ENCODE measurements around the gene ANXA6. TPM values are rescaled to one million over a fixed set of nuclear protein-coding genes. Genes with fewer than 3 reads are reported as not detected.
A peak's percentile ranks its signal among the peaks of the same experiment; 100 is the strongest.

Gene ANXA6
- total RNA-seq, 1 donor from 2014 or later = 224 TPM

DNA sequence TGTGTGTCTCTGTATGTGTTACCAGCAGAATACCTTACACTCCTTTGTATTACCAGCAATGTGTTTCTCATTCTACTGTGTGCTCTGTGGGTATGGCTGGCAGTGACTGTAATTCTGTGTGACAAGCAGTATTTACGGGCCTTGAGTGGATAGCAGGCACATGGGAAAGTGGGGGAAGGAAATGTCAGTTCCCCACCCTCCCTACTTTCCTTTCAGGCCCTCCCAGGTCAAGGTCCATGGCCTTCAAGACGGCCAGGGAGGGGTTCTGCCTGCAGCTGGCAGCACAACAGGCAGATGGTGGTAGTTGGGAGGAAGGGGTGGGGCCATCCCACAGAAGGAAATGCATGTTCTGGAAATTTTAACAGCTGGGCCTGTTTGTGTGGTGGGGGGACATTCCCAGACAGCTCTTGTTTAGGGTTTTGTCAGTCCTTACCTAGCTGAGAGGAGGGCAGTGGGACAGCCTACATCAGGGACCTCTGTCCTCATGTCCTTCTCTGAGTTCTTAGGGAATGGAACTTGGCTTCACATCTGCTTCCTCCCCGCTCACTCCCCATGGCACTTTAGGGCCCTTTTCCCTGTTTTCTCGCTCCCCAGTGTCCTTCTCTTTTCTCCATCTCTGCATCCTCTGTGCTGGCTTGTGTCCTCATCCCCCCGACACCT lies 62.1 kb downstream of the ANXA6 start:
- TF ChIP-seq, protein P1, sequence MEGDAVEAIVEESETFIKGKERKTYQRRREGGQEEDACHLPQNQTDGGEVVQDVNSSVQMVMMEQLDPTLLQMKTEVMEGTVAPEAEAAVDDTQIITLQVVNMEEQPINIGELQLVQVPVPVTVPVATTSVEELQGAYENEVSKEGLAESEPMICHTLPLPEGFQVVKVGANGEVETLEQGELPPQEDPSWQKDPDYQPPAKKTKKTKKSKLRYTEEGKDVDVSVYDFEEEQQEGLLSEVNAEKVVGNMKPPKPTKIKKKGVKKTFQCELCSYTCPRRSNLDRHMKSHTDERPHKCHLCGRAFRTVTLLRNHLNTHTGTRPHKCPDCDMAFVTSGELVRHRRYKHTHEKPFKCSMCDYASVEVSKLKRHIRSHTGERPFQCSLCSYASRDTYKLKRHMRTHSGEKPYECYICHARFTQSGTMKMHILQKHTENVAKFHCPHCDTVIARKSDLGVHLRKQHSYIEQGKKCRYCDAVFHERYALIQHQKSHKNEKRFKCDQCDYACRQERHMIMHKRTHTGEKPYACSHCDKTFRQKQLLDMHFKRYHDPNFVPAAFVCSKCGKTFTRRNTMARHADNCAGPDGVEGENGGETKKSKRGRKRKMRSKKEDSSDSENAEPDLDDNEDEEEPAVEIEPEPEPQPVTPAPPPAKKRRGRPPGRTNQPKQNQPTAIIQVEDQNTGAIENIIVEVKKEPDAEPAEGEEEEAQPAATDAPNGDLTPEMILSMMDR (IDR thresholded peaks at IDR 0.05; ENCODE audit: unreplicated experiment) = no peak
- peak overlapping the region; percentile 16 for H3K27ac Mint-ChIP-seq (ENCODE audit: unreplicated experiment)
- H3K27me3 Mint-ChIP-seq (ENCODE audit: unreplicated experiment) = peaks cover 24% of the 10 kb centered on the region
- peaks cover 10% of the 10 kb centered on the region for H3K36me3 Mint-ChIP-seq (ENCODE audit: low read depth, unreplicated experiment)
- H3K9me3 Mint-ChIP-seq (ENCODE audit: unreplicated experiment) = no peaks in the 10 kb centered on the region
- H3K4me1 Mint-ChIP-seq (ENCODE audit: unreplicated experiment) = peaks cover 67% of the 10 kb centered on the region
- DNase-seq (ENCODE audit: low spot score) = no peak
- peak overlapping the region; percentile 29 for H3K4me3 Mint-ChIP-seq (ENCODE audit: unreplicated experiment)

GRCh38 chr5:151094852-151095245 lies 62.7 kb downstream of the ANXA6 start:
- H3K36me3 Mint-ChIP-seq (ENCODE audit: low read depth, unreplicated experiment) = peaks cover 9% of the 10 kb centered on the region
- H3K27me3 Mint-ChIP-seq (ENCODE audit: unreplicated experiment) = peaks cover 24% of the 10 kb centered on the region
- no peak overlapping the region for H3K4me3 Mint-ChIP-seq (ENCODE audit: unreplicated experiment)
- DNase-seq (ENCODE audit: low spot score) = no peak
- H3K4me1 Mint-ChIP-seq (ENCODE audit: unreplicated experiment) = peaks cover 62% of the 10 kb centered on the region
- H3K27ac Mint-ChIP-seq (ENCODE audit: unreplicated experiment) = peak overlapping the region; percentile 57
- no peaks in the 10 kb centered on the region for H3K9me3 Mint-ChIP-seq (ENCODE audit: unreplicated experiment)
- TF ChIP-seq, protein P1 (IDR thresholded peaks at IDR 0.05; ENCODE audit: unreplicated experiment) = no peak

- Mint-ChIP-seq H3K4me1 (ENCODE audit: unreplicated experiment) (peaks cover 64% of the 10 kb centered on the region), H3K27me3 (ENCODE audit: unreplicated experiment) (peaks cover 24% of the 10 kb centered on the region), H3K9me3 (ENCODE audit: unreplicated experiment) (no peaks in the 10 kb centered on the region), H3K4me3 (ENCODE audit: unreplicated experiment) (no peak overlapping the region), H3K36me3 (ENCODE audit: low read depth, unreplicated experiment) (peaks cover 5% of the 10 kb centered on the region), H3K27ac (ENCODE audit: unreplicated experiment) (peak overlapping the region; percentile 93)
- TF ChIP-seq, protein P1 (IDR thresholded peaks at IDR 0.05; ENCODE audit: unreplicated experiment) = no peak
- DNase-seq (ENCODE audit: low spot score) = no peak
These were observed 63.3 kb downstream of the ANXA6 start for GRCh38 chr5:151094030-151094851.

- Mint-ChIP-seq H3K4me3 (ENCODE audit: unreplicated experiment) (peak overlapping the region; percentile 43), H3K9me3 (ENCODE audit: unreplicated experiment) (no peaks in the 10 kb centered on the region), H3K36me3 (ENCODE audit: low read depth, unreplicated experiment) (no peaks in the 10 kb centered on the region), H3K27me3 (ENCODE audit: unreplicated experiment) (peaks cover 21% of the 10 kb centered on the region), H3K27ac (ENCODE audit: unreplicated experiment) (peak overlapping the region; percentile 93), H3K4me1 (ENCODE audit: unreplicated experiment) (peaks cover 64% of the 10 kb centered on the region)
- no peak for DNase-seq (ENCODE audit: low spot score)
- TF ChIP-seq, protein P1 (IDR thresholded peaks at IDR 0.05; ENCODE audit: unreplicated experiment) = no peak
These were observed 64.1 kb downstream of the ANXA6 start for GRCh38 chr5:151093476-151093889.

GRCh38 chr5:151092762-151093161 lies 64.8 kb downstream of the ANXA6 start:
- peaks cover 63% of the 10 kb centered on the region for H3K4me1 Mint-ChIP-seq (ENCODE audit: unreplicated experiment)
- H3K36me3 Mint-ChIP-seq (ENCODE audit: low read depth, unreplicated experiment) = no peaks in the 10 kb centered on the region
- H3K4me3 Mint-ChIP-seq (ENCODE audit: unreplicated experiment) = no peak overlapping the region
- no peaks in the 10 kb centered on the region for H3K9me3 Mint-ChIP-seq (ENCODE audit: unreplicated experiment)
- no peak overlapping the region for H3K27ac Mint-ChIP-seq (ENCODE audit: unreplicated experiment)
- no peak for DNase-seq (ENCODE audit: low spot score)
- peaks cover 21% of the 10 kb centered on the region for H3K27me3 Mint-ChIP-seq (ENCODE audit: unreplicated experiment)
- TF ChIP-seq, protein P1 (IDR thresholded peaks at IDR 0.05; ENCODE audit: unreplicated experiment) = no peak

All from endothelial cell (in vitro differentiated cells).